SU-DHL-6 (cell line): Measurements from ENCODE around the gene MEFV.
"Not testable (repeated sequence)": the region's sequence is repeated elsewhere in the genome, so short reads cannot be mapped to it uniquely, and the experiment has no call there.

Experiments used
- H2AFZ ChIP-seq: fragments of 200-600 bp; sonication (generic); 2 replicates; pipeline ENCODE4 v1.6.1; 2014; ENCODE audit warnings: low read depth, mild to moderate bottlenecking, moderate library complexity, mixed read lengths, antibody characterized with exemption, low read length; ENCODE audit not compliant: severe bottlenecking
- H3F3A ChIP-seq: fragments of 200-600 bp; shearing (Covaris generic); 2 replicates; pipeline ENCODE4 v1.6.0; 2016; ENCODE audit warnings: antibody characterized with exemption, mild to moderate bottlenecking; ENCODE audit not compliant: insufficient read depth
- H3K27ac ChIP-seq: fragments of 200-600 bp; sonication (generic); 2 replicates; pipeline ENCODE4 v1.5.1; 2016; ENCODE audit warnings: low read depth, mild to moderate bottlenecking, low read length, moderate library complexity, mixed read lengths
- H3K27me3 ChIP-seq: fragments of 200-600 bp; sonication (generic), shearing (Covaris generic); 2 replicates; pipeline ENCODE4 v1.6.0; 2014; ENCODE audit warnings: mild to moderate bottlenecking, low read length
- H3K36me3 ChIP-seq: fragments of 200-600 bp; sonication (generic); 2 replicates; pipeline ENCODE4 v1.6.1; 2014; ENCODE audit warnings: mild to moderate bottlenecking, low read length, mixed read lengths
- H3K4me2 ChIP-seq: fragments of 300-600, 200-600 bp; shearing (Covaris generic), sonication (generic); 2 replicates; pipeline ENCODE4 v1.6.0; 2014; ENCODE audit warnings: low read length, low read depth, mild to moderate bottlenecking; ENCODE audit not compliant: poor library complexity, severe bottlenecking
- H3K4me3 ChIP-seq: fragments of 200-600 bp; sonication (generic); 2 replicates; pipeline ENCODE4 v1.5.1; 2014; ENCODE audit warnings: antibody characterized with exemption, low read length, mild to moderate bottlenecking, mixed read lengths; ENCODE audit not compliant: insufficient read depth, poor library complexity, severe bottlenecking
- H3K79me2 ChIP-seq: fragments of 200-600 bp; sonication (generic); 2 replicates; pipeline ENCODE4 v1.6.1; 2014; ENCODE audit warnings: mild to moderate bottlenecking, low read length, moderate library complexity; ENCODE audit not compliant: insufficient read depth
- H3K9ac ChIP-seq: fragments of 200-600 bp; sonication (generic); 2 replicates; pipeline ENCODE4 v1.7.0; 2014; ENCODE audit warnings: mild to moderate bottlenecking, low read length
- H3K9me2 ChIP-seq: fragments of 200-600 bp; sonication (generic); replicated peaks from 2 replicates; pipeline ENCODE4 v1.6.1; 2014; ENCODE audit warnings: low read length; ENCODE audit not compliant: insufficient read depth
- H3K9me3 ChIP-seq: fragments of 200-600 bp; sonication (generic); 2 replicates; pipeline ENCODE4 v1.6.1; 2014; ENCODE audit warnings: low read length, mixed read lengths; ENCODE audit not compliant: insufficient read depth
- H4K20me1 ChIP-seq: fragments of 200-600 bp; sonication (generic); 2 replicates; pipeline ENCODE4 v1.6.1; 2014; ENCODE audit warnings: low read depth, mild to moderate bottlenecking, antibody characterized with exemption, low read length, moderate library complexity, mixed read lengths
- CTCF ChIP-seq: fragments of 200-600 bp; sonication (generic); IDR thresholded peaks from one replicate; pipeline ENCODE4 v1.5.1; 2017; ENCODE audit warnings: antibody characterized with exemption, mild to moderate bottlenecking, low read length, moderate library complexity; ENCODE audit not compliant: insufficient read depth, poor library complexity, severe bottlenecking
- EZH2phosphoT487 ChIP-seq: fragments of 200-600 bp; sonication (generic), shearing (Covaris generic); conservative IDR thresholded peaks from 2 replicates; pipeline ENCODE4 v1.6.1; 2018; ENCODE audit warnings: mild to moderate bottlenecking, antibody characterized with exemption, low read length, moderate library complexity, mixed read lengths

The MEFV gene

GRCh38 chr16:3274490-3274889 is 18.1 kb upstream of the MEFV start:
- Histone ChIP-seq H3K9ac (no peak overlapping the region), H3K27me3 (no peaks in the 10 kb centered on the region), H3K4me3 (no peak overlapping the region), H4K20me1 (no peaks in the 10 kb centered on the region), H3F3A (no peaks in the 10 kb centered on the region), H3K9me2 (no peaks in the 10 kb centered on the region), H3K36me3 (no peaks in the 10 kb centered on the region), H3K4me2 (peak overlapping the region; percentile 13), H3K9me3 (no peaks in the 10 kb centered on the region), H3K79me2 (no peaks in the 10 kb centered on the region), H2AFZ (no peak overlapping the region), H3K27ac (peak overlapping the region; percentile 7; the same call in 1 of the 2 replicates)
- no peak for TF ChIP-seq CTCF
- TF ChIP-seq EZH2phosphoT487: no peak

- H3K36me3 ChIP-seq, H4K20me1 ChIP-seq, H3K79me2 ChIP-seq, H3F3A ChIP-seq, H3K9ac ChIP-seq, H3K9me2 ChIP-seq, H3K27me3 ChIP-seq, H3K9me3 ChIP-seq, H2AFZ ChIP-seq, H3K27ac ChIP-seq, H3K4me2 ChIP-seq, H3K4me3 ChIP-seq: not testable (repeated sequence)
These were observed 14.8 kb upstream of the MEFV start for GRCh38 chr16:3271281-3271680.

GRCh38 chr16:3270718-3271117 is 14.3 kb upstream of the MEFV start:
- H3F3A ChIP-seq, H2AFZ ChIP-seq, H3K9me3 ChIP-seq, H3K79me2 ChIP-seq, H4K20me1 ChIP-seq, H3K9ac ChIP-seq, H3K27ac ChIP-seq, H3K36me3 ChIP-seq, H3K4me2 ChIP-seq, H3K4me3 ChIP-seq, H3K27me3 ChIP-seq, H3K9me2 ChIP-seq: not testable (repeated sequence)

- Histone ChIP-seq H3K27me3 (no peaks in the 10 kb centered on the region), H3K9me3 (no peaks in the 10 kb centered on the region), H4K20me1 (no peaks in the 10 kb centered on the region), H3K36me3 (no peaks in the 10 kb centered on the region), H3K4me2 (no peak overlapping the region), H3F3A (no peaks in the 10 kb centered on the region), H2AFZ (no peak overlapping the region), H3K9ac (no peak overlapping the region), H3K4me3 (no peak overlapping the region), H3K9me2 (no peaks in the 10 kb centered on the region), H3K27ac (no peak overlapping the region), H3K79me2 (no peaks in the 10 kb centered on the region)
- no peak for TF ChIP-seq EZH2phosphoT487
- TF ChIP-seq CTCF: no peak
These were observed 11.9 kb upstream of the MEFV start for GRCh38 chr16:3268294-3268693.
